GM23338 (cell line): ENCODE data around the gene PKNOX2. TPM values are rescaled to one million over a fixed set of nuclear protein-coding genes. Genes with fewer than 3 reads are reported as not detected.

Source experiments
- ATAC-seq: fragments of 200-7000 bp; cut with Tn5 transposase; 3 replicates; pipeline ENCODE4 v1.9.1; 2020
- DNase-seq: peaks from one replicate; pipeline ENCODE4 v3.0.0-alpha.2; 2015; ENCODE audit warnings: low spot score
- H2AFZ ChIP-seq: fragments of 200-600 bp; sonication (generic); 2 replicates; pipeline ENCODE4 v1.8.0; 2016; ENCODE audit warnings: antibody characterized with exemption, mild to moderate bottlenecking, moderate library complexity
- H3F3A ChIP-seq: fragments of 200-600 bp; sonication (generic); replicated peaks from 2 replicates; pipeline ENCODE4 v1.8.0; 2017; ENCODE audit warnings: antibody characterized with exemption, mixed run types, low read depth
- H3K27ac ChIP-seq: fragments of 200-600 bp; sonication (generic); 2 replicates; pipeline ENCODE4 v1.6.1; 2016; ENCODE audit warnings: low read depth
- H3K27me3 ChIP-seq: fragments of 200-600 bp; sonication (generic); 2 replicates; pipeline ENCODE4 v1.8.0; 2016; ENCODE audit warnings: mild to moderate bottlenecking, mixed run types, moderate library complexity; ENCODE audit not compliant: insufficient read depth
- H3K36me3 ChIP-seq: fragments of 200-600 bp; sonication (generic); 2 replicates; pipeline ENCODE4 v1.8.0; 2016; ENCODE audit warnings: mild to moderate bottlenecking; ENCODE audit not compliant: insufficient read depth
- H3K4me1 ChIP-seq: fragments of 200-600 bp; sonication (generic); 2 replicates; pipeline ENCODE4 v1.8.0; 2016; ENCODE audit warnings: mild to moderate bottlenecking, moderate library complexity; ENCODE audit not compliant: insufficient read depth
- H3K4me2 ChIP-seq: fragments of 200-600 bp; sonication (generic); 2 replicates; pipeline ENCODE4 v1.7.1; 2017; ENCODE audit warnings: mixed run types
- H3K4me3 ChIP-seq: fragments of 200-600 bp; sonication (generic); 2 replicates; pipeline ENCODE4 v1.6.1; 2016; ENCODE audit warnings: mixed run types
- H3K79me2 ChIP-seq: fragments of 200-600 bp; sonication (generic); replicated peaks from 2 replicates; pipeline ENCODE4 v1.8.0; 2017; ENCODE audit warnings: mild to moderate bottlenecking; ENCODE audit not compliant: insufficient read depth
- H3K9me2 ChIP-seq: fragments of 200-600 bp; sonication (generic); 2 replicates; pipeline ENCODE4 v1.8.0; 2017; ENCODE audit not compliant: insufficient read depth
- H4K20me1 ChIP-seq: fragments of 200-600 bp; sonication (generic); replicated peaks from 2 replicates; pipeline ENCODE4 v1.8.0; 2017; ENCODE audit warnings: mild to moderate bottlenecking; ENCODE audit not compliant: insufficient read depth
- H3K27ac Mint-ChIP-seq: 2 replicates; pipeline ENCODE4 v1.8.0; 2020; ENCODE audit warnings: inconsistent platforms, mild to moderate bottlenecking, moderate library complexity, mixed read lengths
- H3K27me3 Mint-ChIP-seq: 3 replicates; pipeline ENCODE4 v1.8.0; 2022; ENCODE audit warnings: low read depth, mild to moderate bottlenecking, moderate library complexity, mixed read lengths, inconsistent platforms; ENCODE audit not compliant: insufficient read depth, poor library complexity
- H3K36me3 Mint-ChIP-seq: 3 replicates; pipeline ENCODE4 v1.8.0; 2021; ENCODE audit warnings: low read depth, mild to moderate bottlenecking, inconsistent platforms, moderate library complexity, mixed read lengths
- H3K4me1 Mint-ChIP-seq: 3 replicates; pipeline ENCODE4 v1.8.0; 2020; ENCODE audit warnings: mild to moderate bottlenecking, inconsistent platforms, mixed read lengths
- H3K4me3 Mint-ChIP-seq: 3 replicates; pipeline ENCODE4 v1.8.0; 2021; ENCODE audit warnings: moderate library complexity, mild to moderate bottlenecking, inconsistent platforms, mixed read lengths
- H3K9me3 Mint-ChIP-seq: 3 replicates; pipeline ENCODE4 v1.8.0; 2020; ENCODE audit warnings: moderate library complexity, mild to moderate bottlenecking, inconsistent platforms, mixed read lengths
- CREB1 ChIP-seq: fragments of 250-450 bp; sonication (Bioruptor Pico); IDR thresholded peaks from 2 replicates; pipeline ENCODE4 v1.5.0; 2020; ENCODE audit warnings: low read depth, mild to moderate bottlenecking, moderate library complexity
- EZH2 ChIP-seq: fragments of 200-600 bp; sonication (generic); IDR thresholded peaks from one replicate; pipeline ENCODE4 v1.8.0; 2017; ENCODE audit warnings: antibody characterized with exemption, mild to moderate bottlenecking, low read depth; ENCODE audit not compliant: unreplicated experiment
- EZH2phosphoT487 ChIP-seq: fragments of 200-600 bp; sonication (generic); IDR thresholded peaks from one replicate; pipeline ENCODE4 v1.8.1; 2018; ENCODE audit warnings: antibody characterized with exemption; ENCODE audit not compliant: unreplicated experiment
- JUNB ChIP-seq: IDR thresholded peaks from one replicate; pipeline ENCODE4 v1.6.1; 2016; ENCODE audit warnings: antibody characterized with exemption; ENCODE audit not compliant: unreplicated experiment
- NANOG ChIP-seq: IDR thresholded peaks from 2 replicates; pipeline ENCODE4 v1.6.1; 2016; ENCODE audit warnings: antibody characterized with exemption, borderline replicate concordance
- POLR2AphosphoS5 ChIP-seq: IDR thresholded peaks from 2 replicates; pipeline ENCODE4 v1.6.1; 2016; ENCODE audit warnings: antibody characterized with exemption, low read depth
- STAT1 ChIP-seq: IDR thresholded peaks from one replicate; pipeline ENCODE4 v1.6.1; 2016; ENCODE audit warnings: antibody characterized with exemption; ENCODE audit not compliant: unreplicated experiment
- ZNF114 ChIP-seq: fragments of 250-450 bp; sonication (Bioruptor Pico); IDR thresholded peaks from 2 replicates; pipeline ENCODE4 v1.5.0; 2020; ENCODE audit warnings: mild to moderate bottlenecking, moderate library complexity
- ZNF331 ChIP-seq: fragments of 250-450 bp; sonication (Bioruptor Pico); IDR thresholded peaks from 2 replicates; pipeline ENCODE4 v1.5.0; 2020; ENCODE audit warnings: low read depth, mild to moderate bottlenecking, moderate library complexity
- polyA plus RNA-seq: library from polyadenylated mRNA; unstranded; fragments of >200 nt; fragmentation: Nextera tagmentation; extraction: Ambion mirVana; gene quantifications from 2 replicates; pipeline ENCODE4 v1.2.1, GENCODE V29; 2016
- total RNA-seq: library from RNA; depleted of rRNA; stranded (reverse); fragments of >200 nt; shearing (Covaris generic); gene quantifications from 2 replicates; pipeline ENCODE4 v1.2.3, GENCODE V29; 2014
- TF ChIP-seq, protein P1 (sequence below): IDR thresholded peaks from one replicate; pipeline ENCODE4 v1.6.1; 2018; ENCODE audit warnings: antibody characterized with exemption; ENCODE audit not compliant: unreplicated experiment
- TF ChIP-seq, protein P2 (sequence below): fragments of 250-450 bp; sonication (Bioruptor Pico); IDR thresholded peaks from 2 replicates; pipeline ENCODE4 v1.5.0; 2020; ENCODE audit warnings: mild to moderate bottlenecking, moderate library complexity
- TF ChIP-seq, protein P3 (sequence below): IDR thresholded peaks from 2 replicates; pipeline ENCODE4 v1.6.1; 2016; ENCODE audit warnings: antibody characterized with exemption
- TF ChIP-seq, protein P4 (sequence below), 2 experiments: fragments of 200-600 bp in 1 of 2; sonication (generic) in 1 of 2; conservative IDR thresholded peaks; 2 replicates each; pipeline versions ENCODE4 v1.5.1 to v1.6.1; 2016 to 2017; ENCODE audit warnings: antibody characterized with exemption in 2 of 2, low read depth in 2 of 2, mild to moderate bottlenecking in 2 of 2, moderate library complexity in 1 of 2

PKNOX2 gene
- total and polyA plus RNA-seq, 2 experiments from 2014 or later: 0.42 to 0.83 TPM

DNA sequence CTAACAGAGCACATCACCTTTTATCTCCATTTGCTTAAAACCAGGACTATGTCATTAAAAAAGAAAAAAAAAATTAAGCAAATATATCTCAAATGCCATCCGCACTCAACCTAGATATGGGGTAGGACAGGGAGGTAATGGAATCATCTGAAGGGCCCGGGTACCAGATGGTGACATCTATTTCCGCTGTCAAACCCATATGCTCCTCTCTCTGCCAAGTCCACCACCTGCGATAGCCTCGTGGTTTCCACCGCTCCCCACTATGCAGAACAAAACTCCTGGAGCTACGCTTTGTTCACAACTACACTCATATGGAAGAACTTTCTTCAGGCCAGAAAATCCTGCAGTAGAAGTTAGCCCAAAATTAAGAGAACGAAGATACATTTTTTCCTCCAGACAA is 300.1 kb downstream of the PKNOX2 start:
- no peak overlapping the region for H2AFZ ChIP-seq
- peaks cover 22% of the 10 kb centered on the region for H3K4me1 Mint-ChIP-seq
- H3K9me2 ChIP-seq: no peaks in the 10 kb centered on the region
- H3K27ac ChIP-seq: no peak overlapping the region
- DNase-seq (no peak), ATAC-seq (no peak)
- H3K36me3 ChIP-seq: no peaks in the 10 kb centered on the region
- no peaks in the 10 kb centered on the region for H3K36me3 Mint-ChIP-seq
- H3K4me2 ChIP-seq: peak overlapping the region; percentile 11
- TF ChIP-seq EZH2phosphoT487 (no peak), STAT1 (no peak), CREB1 (CRISPR knock-in tag) (no peak), JUNB (no peak), ZNF331 (CRISPR knock-in tag) (no peak), POLR2AphosphoS5 (no peak), NANOG (no peak), ZNF114 (CRISPR knock-in tag) (no peak), EZH2 (no peak)
- TF ChIP-seq, protein P1, sequence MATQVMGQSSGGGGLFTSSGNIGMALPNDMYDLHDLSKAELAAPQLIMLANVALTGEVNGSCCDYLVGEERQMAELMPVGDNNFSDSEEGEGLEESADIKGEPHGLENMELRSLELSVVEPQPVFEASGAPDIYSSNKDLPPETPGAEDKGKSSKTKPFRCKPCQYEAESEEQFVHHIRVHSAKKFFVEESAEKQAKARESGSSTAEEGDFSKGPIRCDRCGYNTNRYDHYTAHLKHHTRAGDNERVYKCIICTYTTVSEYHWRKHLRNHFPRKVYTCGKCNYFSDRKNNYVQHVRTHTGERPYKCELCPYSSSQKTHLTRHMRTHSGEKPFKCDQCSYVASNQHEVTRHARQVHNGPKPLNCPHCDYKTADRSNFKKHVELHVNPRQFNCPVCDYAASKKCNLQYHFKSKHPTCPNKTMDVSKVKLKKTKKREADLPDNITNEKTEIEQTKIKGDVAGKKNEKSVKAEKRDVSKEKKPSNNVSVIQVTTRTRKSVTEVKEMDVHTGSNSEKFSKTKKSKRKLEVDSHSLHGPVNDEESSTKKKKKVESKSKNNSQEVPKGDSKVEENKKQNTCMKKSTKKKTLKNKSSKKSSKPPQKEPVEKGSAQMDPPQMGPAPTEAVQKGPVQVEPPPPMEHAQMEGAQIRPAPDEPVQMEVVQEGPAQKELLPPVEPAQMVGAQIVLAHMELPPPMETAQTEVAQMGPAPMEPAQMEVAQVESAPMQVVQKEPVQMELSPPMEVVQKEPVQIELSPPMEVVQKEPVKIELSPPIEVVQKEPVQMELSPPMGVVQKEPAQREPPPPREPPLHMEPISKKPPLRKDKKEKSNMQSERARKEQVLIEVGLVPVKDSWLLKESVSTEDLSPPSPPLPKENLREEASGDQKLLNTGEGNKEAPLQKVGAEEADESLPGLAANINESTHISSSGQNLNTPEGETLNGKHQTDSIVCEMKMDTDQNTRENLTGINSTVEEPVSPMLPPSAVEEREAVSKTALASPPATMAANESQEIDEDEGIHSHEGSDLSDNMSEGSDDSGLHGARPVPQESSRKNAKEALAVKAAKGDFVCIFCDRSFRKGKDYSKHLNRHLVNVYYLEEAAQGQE: no peak
- TF ChIP-seq, protein P2, sequence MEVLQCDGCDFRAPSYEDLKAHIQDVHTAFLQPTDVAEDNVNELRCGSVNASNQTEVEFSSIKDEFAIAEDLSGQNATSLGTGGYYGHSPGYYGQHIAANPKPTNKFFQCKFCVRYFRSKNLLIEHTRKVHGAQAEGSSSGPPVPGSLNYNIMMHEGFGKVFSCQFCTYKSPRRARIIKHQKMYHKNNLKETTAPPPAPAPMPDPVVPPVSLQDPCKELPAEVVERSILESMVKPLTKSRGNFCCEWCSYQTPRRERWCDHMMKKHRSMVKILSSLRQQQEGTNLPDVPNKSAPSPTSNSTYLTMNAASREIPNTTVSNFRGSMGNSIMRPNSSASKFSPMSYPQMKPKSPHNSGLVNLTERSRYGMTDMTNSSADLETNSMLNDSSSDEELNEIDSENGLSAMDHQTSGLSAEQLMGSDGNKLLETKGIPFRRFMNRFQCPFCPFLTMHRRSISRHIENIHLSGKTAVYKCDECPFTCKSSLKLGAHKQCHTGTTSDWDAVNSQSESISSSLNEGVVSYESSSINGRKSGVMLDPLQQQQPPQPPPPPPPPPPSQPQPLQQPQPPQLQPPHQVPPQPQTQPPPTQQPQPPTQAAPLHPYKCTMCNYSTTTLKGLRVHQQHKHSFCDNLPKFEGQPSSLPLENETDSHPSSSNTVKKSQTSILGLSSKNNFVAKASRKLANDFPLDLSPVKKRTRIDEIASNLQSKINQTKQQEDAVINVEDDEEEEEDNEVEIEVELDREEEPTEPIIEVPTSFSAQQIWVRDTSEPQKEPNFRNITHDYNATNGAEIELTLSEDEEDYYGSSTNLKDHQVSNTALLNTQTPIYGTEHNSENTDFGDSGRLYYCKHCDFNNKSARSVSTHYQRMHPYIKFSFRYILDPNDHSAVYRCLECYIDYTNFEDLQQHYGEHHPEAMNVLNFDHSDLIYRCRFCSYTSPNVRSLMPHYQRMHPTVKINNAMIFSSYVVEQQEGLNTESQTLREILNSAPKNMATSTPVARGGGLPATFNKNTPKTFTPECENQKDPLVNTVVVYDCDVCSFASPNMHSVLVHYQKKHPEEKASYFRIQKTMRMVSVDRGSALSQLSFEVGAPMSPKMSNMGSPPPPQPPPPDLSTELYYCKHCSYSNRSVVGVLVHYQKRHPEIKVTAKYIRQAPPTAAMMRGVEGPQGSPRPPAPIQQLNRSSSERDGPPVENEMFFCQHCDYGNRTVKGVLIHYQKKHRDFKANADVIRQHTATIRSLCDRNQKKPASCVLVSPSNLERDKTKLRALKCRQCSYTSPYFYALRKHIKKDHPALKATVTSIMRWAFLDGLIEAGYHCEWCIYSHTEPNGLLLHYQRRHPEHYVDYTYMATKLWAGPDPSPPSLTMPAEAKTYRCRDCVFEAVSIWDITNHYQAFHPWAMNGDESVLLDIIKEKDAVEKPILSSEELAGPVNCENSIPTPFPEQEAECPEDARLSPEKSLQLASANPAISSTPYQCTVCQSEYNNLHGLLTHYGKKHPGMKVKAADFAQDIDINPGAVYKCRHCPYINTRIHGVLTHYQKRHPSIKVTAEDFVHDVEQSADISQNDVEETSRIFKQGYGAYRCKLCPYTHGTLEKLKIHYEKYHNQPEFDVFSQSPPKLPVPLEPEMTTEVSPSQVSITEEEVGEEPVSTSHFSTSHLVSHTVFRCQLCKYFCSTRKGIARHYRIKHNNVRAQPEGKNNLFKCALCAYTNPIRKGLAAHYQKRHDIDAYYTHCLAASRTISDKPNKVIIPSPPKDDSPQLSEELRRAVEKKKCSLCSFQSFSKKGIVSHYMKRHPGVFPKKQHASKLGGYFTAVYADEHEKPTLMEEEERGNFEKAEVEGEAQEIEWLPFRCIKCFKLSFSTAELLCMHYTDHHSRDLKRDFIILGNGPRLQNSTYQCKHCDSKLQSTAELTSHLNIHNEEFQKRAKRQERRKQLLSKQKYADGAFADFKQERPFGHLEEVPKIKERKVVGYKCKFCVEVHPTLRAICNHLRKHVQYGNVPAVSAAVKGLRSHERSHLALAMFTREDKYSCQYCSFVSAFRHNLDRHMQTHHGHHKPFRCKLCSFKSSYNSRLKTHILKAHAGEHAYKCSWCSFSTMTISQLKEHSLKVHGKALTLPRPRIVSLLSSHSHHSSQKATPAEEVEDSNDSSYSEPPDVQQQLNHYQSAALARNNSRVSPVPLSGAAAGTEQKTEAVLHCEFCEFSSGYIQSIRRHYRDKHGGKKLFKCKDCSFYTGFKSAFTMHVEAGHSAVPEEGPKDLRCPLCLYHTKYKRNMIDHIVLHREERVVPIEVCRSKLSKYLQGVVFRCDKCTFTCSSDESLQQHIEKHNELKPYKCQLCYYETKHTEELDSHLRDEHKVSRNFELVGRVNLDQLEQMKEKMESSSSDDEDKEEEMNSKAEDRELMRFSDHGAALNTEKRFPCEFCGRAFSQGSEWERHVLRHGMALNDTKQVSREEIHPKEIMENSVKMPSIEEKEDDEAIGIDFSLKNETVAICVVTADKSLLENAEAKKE: no peak
- TF ChIP-seq, protein P3, sequence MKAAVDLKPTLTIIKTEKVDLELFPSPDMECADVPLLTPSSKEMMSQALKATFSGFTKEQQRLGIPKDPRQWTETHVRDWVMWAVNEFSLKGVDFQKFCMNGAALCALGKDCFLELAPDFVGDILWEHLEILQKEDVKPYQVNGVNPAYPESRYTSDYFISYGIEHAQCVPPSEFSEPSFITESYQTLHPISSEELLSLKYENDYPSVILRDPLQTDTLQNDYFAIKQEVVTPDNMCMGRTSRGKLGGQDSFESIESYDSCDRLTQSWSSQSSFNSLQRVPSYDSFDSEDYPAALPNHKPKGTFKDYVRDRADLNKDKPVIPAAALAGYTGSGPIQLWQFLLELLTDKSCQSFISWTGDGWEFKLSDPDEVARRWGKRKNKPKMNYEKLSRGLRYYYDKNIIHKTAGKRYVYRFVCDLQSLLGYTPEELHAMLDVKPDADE: no peak
- TF ChIP-seq, protein P4, sequence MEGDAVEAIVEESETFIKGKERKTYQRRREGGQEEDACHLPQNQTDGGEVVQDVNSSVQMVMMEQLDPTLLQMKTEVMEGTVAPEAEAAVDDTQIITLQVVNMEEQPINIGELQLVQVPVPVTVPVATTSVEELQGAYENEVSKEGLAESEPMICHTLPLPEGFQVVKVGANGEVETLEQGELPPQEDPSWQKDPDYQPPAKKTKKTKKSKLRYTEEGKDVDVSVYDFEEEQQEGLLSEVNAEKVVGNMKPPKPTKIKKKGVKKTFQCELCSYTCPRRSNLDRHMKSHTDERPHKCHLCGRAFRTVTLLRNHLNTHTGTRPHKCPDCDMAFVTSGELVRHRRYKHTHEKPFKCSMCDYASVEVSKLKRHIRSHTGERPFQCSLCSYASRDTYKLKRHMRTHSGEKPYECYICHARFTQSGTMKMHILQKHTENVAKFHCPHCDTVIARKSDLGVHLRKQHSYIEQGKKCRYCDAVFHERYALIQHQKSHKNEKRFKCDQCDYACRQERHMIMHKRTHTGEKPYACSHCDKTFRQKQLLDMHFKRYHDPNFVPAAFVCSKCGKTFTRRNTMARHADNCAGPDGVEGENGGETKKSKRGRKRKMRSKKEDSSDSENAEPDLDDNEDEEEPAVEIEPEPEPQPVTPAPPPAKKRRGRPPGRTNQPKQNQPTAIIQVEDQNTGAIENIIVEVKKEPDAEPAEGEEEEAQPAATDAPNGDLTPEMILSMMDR (conservative IDR thresholded peaks at IDR 0.05; ENCODE audit: low read depth in 2 of 2): no peak
- no peak overlapping the region for H3K4me3 Mint-ChIP-seq
- H3K79me2 ChIP-seq: no peaks in the 10 kb centered on the region
- H3F3A ChIP-seq: no peaks in the 10 kb centered on the region
- H4K20me1 ChIP-seq: no peaks in the 10 kb centered on the region
- no peaks in the 10 kb centered on the region for H3K27me3 Mint-ChIP-seq
- no peaks in the 10 kb centered on the region for H3K27me3 ChIP-seq
- H3K9me3 Mint-ChIP-seq: no peaks in the 10 kb centered on the region
- H3K4me1 ChIP-seq: peaks cover 21% of the 10 kb centered on the region
- H3K27ac Mint-ChIP-seq: peak overlapping the region; percentile 45; the same call in 1 of the 2 replicates
- H3K4me3 ChIP-seq: no peak overlapping the region
